ENCODE measurements around the gene PPARA. TPM values are rescaled to one million over a fixed set of nuclear protein-coding genes. Genes with fewer than 3 reads are reported as not detected.

Gene PPARA
- total RNA-seq, 1 donor from 2014 or later, result 8.4 TPM

DNA sequence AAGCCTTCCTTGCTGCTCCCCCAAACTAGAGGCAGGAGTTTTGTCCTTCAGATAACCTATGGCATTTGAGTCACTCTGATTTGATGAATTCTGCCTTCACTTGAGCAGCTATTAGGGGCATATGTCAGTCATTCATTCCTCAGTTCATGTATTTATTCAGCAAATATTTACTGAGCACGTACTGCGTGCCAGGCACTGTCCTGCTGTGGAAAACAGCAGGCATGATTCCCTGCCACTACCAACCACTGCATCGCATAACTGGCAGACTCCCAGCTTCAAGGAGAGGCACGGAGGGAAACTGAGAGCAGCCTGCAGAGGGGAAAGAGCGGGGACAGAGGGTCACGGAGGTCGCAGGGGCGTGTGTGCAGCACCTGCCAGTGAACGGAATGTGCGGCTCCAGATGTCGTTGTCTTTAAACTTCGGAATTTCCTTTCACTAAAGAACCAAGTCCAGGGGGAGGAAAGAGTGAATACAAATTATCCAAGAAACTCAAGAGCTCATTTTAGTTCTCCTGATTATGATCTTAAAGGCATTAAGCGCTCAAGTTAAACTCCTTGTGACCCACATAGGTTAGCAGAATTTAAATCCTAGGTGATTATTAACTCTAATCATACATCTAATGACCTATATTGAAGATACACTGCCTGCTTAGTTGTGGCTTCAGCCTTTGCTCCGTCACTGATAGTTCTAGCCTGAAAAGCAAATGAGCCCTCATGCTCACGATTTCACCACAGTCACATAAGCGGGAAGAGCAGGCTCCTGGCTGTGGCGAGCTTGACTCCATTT is 12.6 kb downstream of the PPARA start:
- H3K9ac ChIP-seq (ENCODE audit: low read length), result no peak overlapping the region
- FAIRE-seq, result no peak

DNA sequence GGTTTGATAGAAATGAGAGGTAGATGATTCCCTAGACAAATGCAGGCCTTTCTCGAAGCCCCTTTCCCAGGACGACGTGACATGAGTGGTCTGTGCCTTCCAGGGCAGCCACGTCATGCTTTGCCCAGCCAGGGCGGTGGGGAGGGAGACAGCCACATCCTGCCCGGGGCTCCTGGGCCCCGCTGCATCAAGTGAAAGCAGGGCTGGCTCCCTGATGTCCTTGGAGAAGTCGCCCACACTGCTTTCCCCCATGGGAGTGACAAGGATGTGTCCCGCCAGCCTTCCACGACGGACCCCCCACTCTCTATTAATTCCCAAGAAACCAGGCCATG is 13.2 kb downstream of the PPARA start:
- TF ChIP-seq, protein P1, sequence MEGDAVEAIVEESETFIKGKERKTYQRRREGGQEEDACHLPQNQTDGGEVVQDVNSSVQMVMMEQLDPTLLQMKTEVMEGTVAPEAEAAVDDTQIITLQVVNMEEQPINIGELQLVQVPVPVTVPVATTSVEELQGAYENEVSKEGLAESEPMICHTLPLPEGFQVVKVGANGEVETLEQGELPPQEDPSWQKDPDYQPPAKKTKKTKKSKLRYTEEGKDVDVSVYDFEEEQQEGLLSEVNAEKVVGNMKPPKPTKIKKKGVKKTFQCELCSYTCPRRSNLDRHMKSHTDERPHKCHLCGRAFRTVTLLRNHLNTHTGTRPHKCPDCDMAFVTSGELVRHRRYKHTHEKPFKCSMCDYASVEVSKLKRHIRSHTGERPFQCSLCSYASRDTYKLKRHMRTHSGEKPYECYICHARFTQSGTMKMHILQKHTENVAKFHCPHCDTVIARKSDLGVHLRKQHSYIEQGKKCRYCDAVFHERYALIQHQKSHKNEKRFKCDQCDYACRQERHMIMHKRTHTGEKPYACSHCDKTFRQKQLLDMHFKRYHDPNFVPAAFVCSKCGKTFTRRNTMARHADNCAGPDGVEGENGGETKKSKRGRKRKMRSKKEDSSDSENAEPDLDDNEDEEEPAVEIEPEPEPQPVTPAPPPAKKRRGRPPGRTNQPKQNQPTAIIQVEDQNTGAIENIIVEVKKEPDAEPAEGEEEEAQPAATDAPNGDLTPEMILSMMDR (IDR thresholded peaks at IDR 0.05; ENCODE audit: insufficient read depth, low read depth, low read length), result no peak
- TF ChIP-seq EZH2 (IDR thresholded peaks at IDR 0.05; ENCODE audit: insufficient read depth, low read length), result no peak
- Mint-ChIP-seq H3K4me3 (ENCODE audit: unreplicated experiment) (no peak overlapping the region), H3K4me1 (ENCODE audit: low read depth, unreplicated experiment) (peaks cover 9% of the 10 kb centered on the region), H3K9me3 (ENCODE audit: unreplicated experiment) (no peaks in the 10 kb centered on the region), H3K27me3 (ENCODE audit: low read depth, unreplicated experiment) (no peaks in the 10 kb centered on the region), H3K27ac (ENCODE audit: unreplicated experiment) (no peak overlapping the region), H3K36me3 (ENCODE audit: low read depth, unreplicated experiment) (peaks cover 5% of the 10 kb centered on the region)
- Histone ChIP-seq H3K79me2 (ENCODE audit: insufficient read depth, low read length) (no peaks in the 10 kb centered on the region), H4K20me1 (ENCODE audit: insufficient read depth, low read length) (peaks cover 29% of the 10 kb centered on the region), H3K4me2 (ENCODE audit: low read length) (no peak overlapping the region), H3K4me1 (ENCODE audit: insufficient read depth, low read length) (peaks cover 9% of the 10 kb centered on the region), H3K9me3 (ENCODE audit: insufficient read depth, low read depth, low read length) (no peaks in the 10 kb centered on the region), H3K36me3 (ENCODE audit: insufficient read depth, low read length) (no peaks in the 10 kb centered on the region), H3K27ac (ENCODE audit: low read depth, low read length) (no peak overlapping the region), H3K4me3 (ENCODE audit: insufficient read depth, low read depth, low read length) (no peak overlapping the region), H2AFZ (ENCODE audit: low read depth, low read length) (no peak overlapping the region), H3K9ac (ENCODE audit: low read length) (no peak overlapping the region), H3K27me3 (ENCODE audit: insufficient read depth, low read length) (no peaks in the 10 kb centered on the region)
- FAIRE-seq (no peak), DNase-seq (ENCODE audit: low read depth) (no peak)

More for the DNA sequence above, 12.6 kb downstream of the PPARA start:
- H3K4me3 ChIP-seq (ENCODE audit: insufficient read depth, low read depth, low read length), result no peak overlapping the region
- Mint-ChIP-seq H3K4me3 (ENCODE audit: unreplicated experiment) (no peak overlapping the region), H3K36me3 (ENCODE audit: low read depth, unreplicated experiment) (peaks cover 5% of the 10 kb centered on the region), H3K4me1 (ENCODE audit: low read depth, unreplicated experiment) (peaks cover 9% of the 10 kb centered on the region), H3K27me3 (ENCODE audit: low read depth, unreplicated experiment) (no peaks in the 10 kb centered on the region), H3K9me3 (ENCODE audit: unreplicated experiment) (no peaks in the 10 kb centered on the region), H3K27ac (ENCODE audit: unreplicated experiment) (no peak overlapping the region)
- no peaks in the 10 kb centered on the region for H3K27me3 ChIP-seq (ENCODE audit: insufficient read depth, low read length)
- H3K27ac ChIP-seq (ENCODE audit: low read depth, low read length), result no peak overlapping the region
- H3K79me2 ChIP-seq (ENCODE audit: insufficient read depth, low read length), result no peaks in the 10 kb centered on the region
- no peaks in the 10 kb centered on the region for H3K9me3 ChIP-seq (ENCODE audit: insufficient read depth, low read depth, low read length)
- DNase-seq (ENCODE audit: low read depth), result no peak
- no peak overlapping the region for H2AFZ ChIP-seq (ENCODE audit: low read depth, low read length)
- H3K4me1 ChIP-seq (ENCODE audit: insufficient read depth, low read length), result peaks cover 9% of the 10 kb centered on the region
- H3K36me3 ChIP-seq (ENCODE audit: insufficient read depth, low read length), result no peaks in the 10 kb centered on the region
- TF ChIP-seq, protein P1 (IDR thresholded peaks at IDR 0.05; ENCODE audit: insufficient read depth, low read depth, low read length), result no peak
- TF ChIP-seq EZH2 (IDR thresholded peaks at IDR 0.05; ENCODE audit: insufficient read depth, low read length), result no peak
- peaks cover 31% of the 10 kb centered on the region for H4K20me1 ChIP-seq (ENCODE audit: insufficient read depth, low read length)
- H3K4me2 ChIP-seq (ENCODE audit: low read length), result no peak overlapping the region

DNA sequence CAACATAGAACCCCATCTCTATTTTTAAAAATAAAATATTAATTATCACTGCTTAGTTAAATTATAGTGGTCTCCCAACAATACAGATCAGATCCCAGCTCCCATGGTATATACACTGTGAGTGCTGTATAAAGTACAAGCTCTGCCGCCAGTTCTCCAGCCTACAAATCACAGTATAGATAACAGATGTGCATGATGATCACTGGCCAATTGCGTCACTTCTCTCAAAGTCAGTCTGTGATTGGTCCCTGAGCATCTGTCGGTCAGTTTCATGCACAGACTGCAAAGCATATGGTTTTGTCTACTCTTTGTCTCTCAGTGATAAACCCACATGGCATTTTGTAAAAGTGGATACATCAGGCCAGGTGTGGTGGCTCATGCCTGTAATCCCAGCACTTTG is 15.7 kb downstream of the PPARA start:
- Histone ChIP-seq H3K4me1 (ENCODE audit: insufficient read depth, low read length) (peaks cover under 1% of the 10 kb centered on the region), H3K4me2 (ENCODE audit: low read length) (no peak overlapping the region), H3K4me3 (ENCODE audit: insufficient read depth, low read depth, low read length) (no peak overlapping the region), H3K27me3 (ENCODE audit: insufficient read depth, low read length) (no peaks in the 10 kb centered on the region), H4K20me1 (ENCODE audit: insufficient read depth, low read length) (peaks cover 17% of the 10 kb centered on the region), H3K79me2 (ENCODE audit: insufficient read depth, low read length) (no peaks in the 10 kb centered on the region), H3K36me3 (ENCODE audit: insufficient read depth, low read length) (no peaks in the 10 kb centered on the region), H2AFZ (ENCODE audit: low read depth, low read length) (no peak overlapping the region), H3K27ac (ENCODE audit: low read depth, low read length) (no peak overlapping the region), H3K9me3 (ENCODE audit: insufficient read depth, low read depth, low read length) (no peaks in the 10 kb centered on the region), H3K9ac (ENCODE audit: low read length) (no peak overlapping the region)
- no peak for DNase-seq (ENCODE audit: low read depth)
- no peak overlapping the region for H3K27ac Mint-ChIP-seq (ENCODE audit: unreplicated experiment)
- no peaks in the 10 kb centered on the region for H3K4me1 Mint-ChIP-seq (ENCODE audit: low read depth, unreplicated experiment)
- TF ChIP-seq, protein P1 (IDR thresholded peaks at IDR 0.05; ENCODE audit: insufficient read depth, low read depth, low read length), result no peak
- TF ChIP-seq EZH2 (IDR thresholded peaks at IDR 0.05; ENCODE audit: insufficient read depth, low read length), result no peak
- no peaks in the 10 kb centered on the region for H3K9me3 Mint-ChIP-seq (ENCODE audit: unreplicated experiment)
- H3K36me3 Mint-ChIP-seq (ENCODE audit: low read depth, unreplicated experiment), result peaks cover 5% of the 10 kb centered on the region
- no peaks in the 10 kb centered on the region for H3K27me3 Mint-ChIP-seq (ENCODE audit: low read depth, unreplicated experiment)
- no peak overlapping the region for H3K4me3 Mint-ChIP-seq (ENCODE audit: unreplicated experiment)
- FAIRE-seq, result no peak

All from astrocyte (in vitro differentiated cells and primary cell).